Measurements from ENCODE around the gene RNF13.

DNA sequence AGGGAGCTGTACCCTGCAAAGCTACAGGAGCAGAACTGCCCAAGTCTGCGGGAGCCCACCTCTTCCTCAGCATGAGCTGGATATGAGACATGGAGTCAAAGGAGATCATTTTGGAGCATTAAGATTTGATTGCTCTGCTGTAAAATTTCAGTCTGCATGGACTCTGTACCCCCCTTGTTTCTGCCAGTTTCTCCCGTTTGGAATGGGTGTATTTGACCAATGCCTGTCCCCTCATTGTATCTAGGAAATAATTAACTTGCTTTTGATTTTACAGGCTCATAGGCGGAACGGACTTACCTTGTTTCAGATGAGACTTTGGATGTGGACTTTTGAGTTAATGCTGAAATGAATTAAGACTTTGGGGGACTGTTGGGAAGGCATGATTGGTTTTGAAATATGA lies 18.3 kb downstream of the RNF13 start:
- TF ChIP-seq, protein P1, sequence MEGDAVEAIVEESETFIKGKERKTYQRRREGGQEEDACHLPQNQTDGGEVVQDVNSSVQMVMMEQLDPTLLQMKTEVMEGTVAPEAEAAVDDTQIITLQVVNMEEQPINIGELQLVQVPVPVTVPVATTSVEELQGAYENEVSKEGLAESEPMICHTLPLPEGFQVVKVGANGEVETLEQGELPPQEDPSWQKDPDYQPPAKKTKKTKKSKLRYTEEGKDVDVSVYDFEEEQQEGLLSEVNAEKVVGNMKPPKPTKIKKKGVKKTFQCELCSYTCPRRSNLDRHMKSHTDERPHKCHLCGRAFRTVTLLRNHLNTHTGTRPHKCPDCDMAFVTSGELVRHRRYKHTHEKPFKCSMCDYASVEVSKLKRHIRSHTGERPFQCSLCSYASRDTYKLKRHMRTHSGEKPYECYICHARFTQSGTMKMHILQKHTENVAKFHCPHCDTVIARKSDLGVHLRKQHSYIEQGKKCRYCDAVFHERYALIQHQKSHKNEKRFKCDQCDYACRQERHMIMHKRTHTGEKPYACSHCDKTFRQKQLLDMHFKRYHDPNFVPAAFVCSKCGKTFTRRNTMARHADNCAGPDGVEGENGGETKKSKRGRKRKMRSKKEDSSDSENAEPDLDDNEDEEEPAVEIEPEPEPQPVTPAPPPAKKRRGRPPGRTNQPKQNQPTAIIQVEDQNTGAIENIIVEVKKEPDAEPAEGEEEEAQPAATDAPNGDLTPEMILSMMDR (IDR thresholded peaks at IDR 0.05; ENCODE audit: insufficient read depth, low read length) = no peak
- TF ChIP-seq GABPA (IDR thresholded peaks at IDR 0.05; ENCODE audit: low read depth) = no peak

Data from HL-60 (cell line).